Activated CD4-positive, alpha-beta memory T cell treated with anti-CD3 and anti-CD28 coated beads, Interleukin-2, amount 10 ng/mL, durations not matched to agents 7 days and 5 days (primary cell): Measurements from ENCODE around the gene KMT5C. TPM values are rescaled to one million over a fixed set of nuclear protein-coding genes. Genes with fewer than 3 reads are reported as not detected.

Experiments used
- CTCF ChIA-PET: fragments of 350-600 bp; sonication (Branson Sonifier 250); formaldehyde crosslinking; loops from one replicate; lab custom pipeline; 2021; ENCODE audit warnings: antibody characterized with exemption, inconsistent platforms; lab: Charles Lee
- POLR2A ChIA-PET: fragments of 350-600 bp; sonication (Branson Sonifier 250); formaldehyde crosslinking; loops from one replicate; lab custom pipeline; 2021; ENCODE audit warnings: antibody characterized with exemption; lab: Charles Lee
- DNase-seq: peaks from one replicate; pipeline ENCODE4 v3.0.0-alpha.2; 2020
- H3K27ac Mint-ChIP-seq: one replicate; pipeline ENCODE4 v1.8.0; 2021; ENCODE audit warnings: mild to moderate bottlenecking, mixed read lengths
- H3K27me3 Mint-ChIP-seq: one replicate; pipeline ENCODE4 v1.8.0; 2021; ENCODE audit warnings: mixed read lengths
- H3K36me3 Mint-ChIP-seq: one replicate; pipeline ENCODE4 v1.8.0; 2021; ENCODE audit warnings: low read depth, mixed read lengths
- H3K4me1 Mint-ChIP-seq: one replicate; pipeline ENCODE4 v1.8.0; 2021; ENCODE audit warnings: mixed read lengths
- H3K4me3 Mint-ChIP-seq: one replicate; pipeline ENCODE4 v1.8.0; 2021; ENCODE audit warnings: mild to moderate bottlenecking, mixed read lengths
- H3K9me3 Mint-ChIP-seq: one replicate; pipeline ENCODE4 v1.8.0; 2021; ENCODE audit warnings: mixed read lengths
- total RNA-seq, 2 experiments: library from RNA; stranded (reverse); gene quantifications; one replicate each; pipeline ENCODE4 v1.2.3, GENCODE V29; 2021

The KMT5C gene
- total RNA-seq, 2 experiments from 2014 or later = 27.2 to 28.9 TPM

DNA sequence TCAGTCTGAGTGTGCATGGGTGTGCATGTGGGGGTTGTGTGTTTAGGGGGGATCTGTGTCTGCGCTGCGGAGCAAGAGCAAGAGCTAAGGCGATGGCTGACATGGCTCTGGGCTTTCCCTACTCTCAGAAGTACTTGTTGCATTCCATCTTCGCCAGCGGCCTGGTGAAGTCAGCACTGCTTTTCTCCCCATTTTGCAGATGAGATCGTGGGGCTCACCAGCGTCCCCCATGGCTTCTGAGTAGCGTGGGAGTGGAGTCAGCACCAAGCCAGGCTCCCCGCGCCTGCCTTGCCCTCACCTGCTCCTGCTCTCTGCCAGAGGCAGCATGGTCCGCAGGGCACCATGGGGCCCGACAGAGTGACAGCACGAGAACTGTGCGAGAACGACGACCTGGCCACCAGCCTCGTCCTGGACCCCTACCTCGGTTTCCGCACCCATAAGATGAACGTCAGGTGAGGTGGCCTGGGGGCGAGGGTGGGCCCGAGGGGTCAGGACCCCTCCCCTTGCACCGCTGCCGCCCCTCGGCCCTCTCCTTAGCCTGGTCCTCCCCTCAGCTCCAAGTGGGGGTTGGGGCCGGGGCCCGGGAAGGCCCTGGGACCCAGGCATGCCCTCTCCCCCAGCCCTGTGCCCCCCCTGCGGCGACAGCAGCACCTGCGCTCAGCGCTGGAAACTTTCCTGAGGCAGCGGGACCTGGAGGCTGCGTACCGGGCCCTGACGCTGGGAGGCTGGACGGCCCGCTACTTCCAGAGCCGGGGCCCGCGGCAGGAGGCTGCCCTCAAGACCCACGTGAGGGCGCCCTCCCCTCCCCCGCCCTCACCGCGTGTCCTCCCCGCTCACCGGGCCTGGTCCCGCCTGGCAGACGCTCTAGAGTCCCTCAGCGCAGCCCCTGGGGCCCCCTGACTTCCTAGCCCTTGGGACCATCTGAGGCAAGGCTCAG lies 2.2 kb downstream of the KMT5C start:
- POLR2A ChIA-PET = no interaction called here

DNA sequence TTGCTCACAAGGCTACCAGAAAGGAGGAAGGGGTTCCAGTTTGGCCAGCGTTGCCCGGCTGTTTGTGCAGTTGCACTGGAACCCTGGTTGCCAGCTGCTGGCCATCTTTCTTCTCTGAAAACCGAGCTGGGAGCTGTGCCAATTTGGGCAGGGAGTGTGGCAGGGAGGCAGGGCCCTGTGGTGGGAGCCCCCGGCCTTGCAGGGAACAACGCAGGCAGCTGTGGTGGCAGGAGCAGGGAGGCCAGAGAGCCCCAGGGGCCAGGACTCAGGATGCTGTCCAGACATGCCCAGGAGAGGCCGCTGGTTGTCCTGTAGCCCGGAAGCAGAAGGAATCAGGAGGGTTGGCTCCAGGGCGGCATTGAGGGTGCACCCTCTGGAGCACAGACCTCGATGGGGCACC lies 4.8 kb downstream of the KMT5C start:
- Mint-ChIP-seq H3K4me1 (peaks cover 12% of the 10 kb centered on the region), H3K9me3 (no peaks in the 10 kb centered on the region), H3K27ac (no peak overlapping the region), H3K27me3 (no peaks in the 10 kb centered on the region), H3K36me3 (peaks cover 8% of the 10 kb centered on the region), H3K4me3 (no peak overlapping the region)
- DNase-seq = no peak
- CTCF ChIA-PET = no interaction called here
- POLR2A ChIA-PET = no interaction called here

More for the DNA sequence above, 2.2 kb downstream of the KMT5C start:
- Mint-ChIP-seq H3K9me3 (no peaks in the 10 kb centered on the region), H3K4me1 (peaks cover 19% of the 10 kb centered on the region), H3K4me3 (peak overlapping the region; percentile 69), H3K27ac (peak overlapping the region; percentile 52), H3K27me3 (peaks cover 4% of the 10 kb centered on the region), H3K36me3 (peaks cover 6% of the 10 kb centered on the region)
- DNase-seq = no peak
- CTCF ChIA-PET = interaction anchor here (1.3 kb wide), 1 partner anchor 40 kb away, joined by 5 read pairs; no protein-coding TSS in a partner anchor

DNA sequence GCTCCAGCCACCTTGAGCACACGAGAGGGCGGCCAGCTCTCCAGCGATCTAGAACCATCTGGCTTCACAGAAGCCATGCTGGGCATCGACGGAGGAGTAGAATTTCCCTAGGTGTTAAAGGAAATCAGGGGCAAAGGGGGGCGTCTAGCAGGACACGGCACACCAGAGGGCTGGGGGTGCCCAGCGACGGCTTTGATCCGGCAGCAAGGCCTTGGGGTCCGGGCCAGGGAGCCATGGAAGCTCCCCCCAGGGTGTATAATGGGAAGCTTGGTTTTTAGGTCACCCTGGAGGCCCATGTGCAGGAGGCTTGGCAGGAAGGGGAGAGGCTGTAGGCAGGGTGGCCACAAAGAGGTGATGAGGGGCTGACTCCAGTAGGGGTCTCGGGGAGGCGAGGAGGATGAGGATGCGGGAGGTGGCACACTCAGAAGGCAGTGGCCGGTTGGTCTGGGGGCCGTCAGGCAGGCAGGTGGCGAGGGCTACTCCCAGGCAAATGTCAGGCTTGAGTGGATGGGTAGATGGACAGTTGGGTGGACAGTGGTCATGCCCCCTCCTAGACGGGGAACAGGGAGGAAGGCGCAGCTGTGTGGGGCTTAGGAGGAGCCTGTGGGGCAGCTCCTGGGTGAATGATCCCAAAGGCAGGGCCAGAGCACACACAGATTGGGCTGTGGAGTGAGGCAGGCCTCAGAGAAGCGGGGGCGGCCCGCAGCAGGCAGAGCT lies 5.6 kb downstream of the KMT5C start:
- H3K9me3 Mint-ChIP-seq = no peaks in the 10 kb centered on the region
- POLR2A ChIA-PET = interaction anchor here (1.1 kb wide), 1 partner anchor 63 kb away, joined by 3 read pairs; the partner anchor contains the start of gene UBE2S
- peaks cover 10% of the 10 kb centered on the region for H3K4me1 Mint-ChIP-seq
- no peak overlapping the region for H3K4me3 Mint-ChIP-seq
- H3K27me3 Mint-ChIP-seq = no peaks in the 10 kb centered on the region
- DNase-seq = no peak
- H3K27ac Mint-ChIP-seq = no peak overlapping the region
- peaks cover 8% of the 10 kb centered on the region for H3K36me3 Mint-ChIP-seq
- CTCF ChIA-PET = no interaction called here

DNA sequence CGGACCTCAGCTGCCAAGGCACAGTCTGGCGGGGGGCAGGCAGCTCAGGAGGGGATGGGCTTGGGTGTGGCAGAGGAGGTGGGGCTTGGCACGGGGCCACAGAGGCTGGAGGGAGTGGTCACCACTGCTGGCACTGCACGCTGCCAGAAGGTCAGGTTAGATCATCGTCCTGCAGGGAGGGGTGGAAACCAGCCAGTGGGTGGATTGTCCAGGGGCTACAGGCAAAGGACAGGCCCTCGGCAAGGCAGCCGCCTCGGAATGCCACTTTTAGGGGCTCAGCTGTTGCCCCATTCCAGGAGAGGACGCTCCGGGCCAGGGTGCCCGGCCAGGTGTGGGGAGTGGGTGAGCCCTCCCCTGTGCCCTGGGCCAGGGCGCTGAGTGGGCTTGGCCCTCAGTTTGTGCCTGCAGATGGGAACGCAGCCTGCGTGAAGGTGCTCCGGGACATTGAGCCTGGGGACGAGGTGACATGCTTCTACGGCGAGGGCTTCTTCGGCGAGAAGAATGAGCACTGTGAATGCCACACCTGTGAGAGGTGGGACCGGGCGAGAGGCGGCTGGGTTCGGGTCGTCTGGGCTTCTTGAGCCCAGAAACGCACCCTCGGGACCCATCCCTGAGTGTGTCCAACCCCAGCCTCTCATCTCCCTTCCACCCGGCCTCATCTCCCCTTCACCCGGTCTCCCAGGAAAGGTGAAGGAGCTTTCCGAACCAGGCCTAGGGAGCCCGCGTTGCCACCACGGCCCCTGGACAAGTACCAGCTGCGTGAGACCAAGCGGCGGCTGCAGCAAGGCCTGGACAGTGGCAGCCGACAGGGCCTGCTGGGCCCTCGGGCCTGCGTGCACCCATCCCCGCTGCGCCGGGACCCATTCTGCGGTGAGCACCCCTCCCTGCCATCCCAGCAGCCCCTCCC lies 6.4 kb downstream of the KMT5C start:
- CTCF ChIA-PET = no interaction called here
- peaks cover 2% of the 10 kb centered on the region for H3K27me3 Mint-ChIP-seq
- no peaks in the 10 kb centered on the region for H3K9me3 Mint-ChIP-seq
- peaks cover 10% of the 10 kb centered on the region for H3K4me1 Mint-ChIP-seq
- H3K36me3 Mint-ChIP-seq = peaks cover 8% of the 10 kb centered on the region
- H3K4me3 Mint-ChIP-seq = no peak overlapping the region
- H3K27ac Mint-ChIP-seq = no peak overlapping the region
- POLR2A ChIA-PET = interaction anchor here (1.1 kb wide), 1 partner anchor 62 kb away, joined by 3 read pairs; the partner anchor contains the start of gene UBE2S
- DNase-seq = no peak

DNA sequence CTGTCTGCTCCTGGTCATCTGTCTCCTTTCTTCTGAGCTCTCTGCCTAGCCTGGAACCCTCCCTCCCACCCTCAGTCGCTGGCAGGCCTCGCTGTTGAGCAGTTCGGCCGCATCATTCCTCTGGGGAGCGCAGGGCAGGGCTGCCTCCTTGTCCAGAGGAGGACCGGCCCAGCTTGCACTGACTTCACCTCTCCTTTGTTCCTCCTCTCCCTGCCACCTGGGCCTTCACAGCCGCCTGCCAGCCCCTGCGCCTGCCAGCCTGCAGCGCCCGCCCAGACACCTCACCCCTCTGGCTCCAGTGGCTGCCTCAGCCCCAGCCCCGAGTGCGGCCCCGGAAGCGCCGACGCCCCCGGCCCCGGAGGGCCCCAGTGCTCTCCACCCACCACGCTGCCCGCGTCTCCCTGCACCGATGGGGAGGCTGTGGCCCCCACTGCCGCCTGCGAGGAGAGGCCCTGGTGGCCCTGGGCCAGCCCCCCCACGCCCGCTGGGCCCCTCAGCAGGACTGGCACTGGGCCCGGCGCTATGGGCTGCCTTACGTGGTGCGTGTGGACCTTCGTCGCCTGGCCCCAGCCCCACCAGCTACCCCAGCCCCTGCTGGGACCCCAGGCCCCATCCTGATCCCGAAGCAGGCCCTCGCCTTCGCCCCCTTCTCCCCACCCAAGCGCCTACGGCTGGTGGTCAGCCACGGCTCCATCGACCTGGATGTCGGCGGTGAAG lies 7.2 kb downstream of the KMT5C start:
- Mint-ChIP-seq H3K4me3 (no peak overlapping the region), H3K27me3 (peaks cover 10% of the 10 kb centered on the region), H3K36me3 (peaks cover 6% of the 10 kb centered on the region), H3K9me3 (no peaks in the 10 kb centered on the region), H3K27ac (no peak overlapping the region), H3K4me1 (peaks cover 13% of the 10 kb centered on the region)
- POLR2A ChIA-PET = interaction anchor here (3.7 kb wide), 1 partner anchor 8 kb away, joined by 25 read pairs; the partner anchor contains the start of gene KMT5C
- no peak for DNase-seq
- CTCF ChIA-PET = no interaction called here

DNA sequence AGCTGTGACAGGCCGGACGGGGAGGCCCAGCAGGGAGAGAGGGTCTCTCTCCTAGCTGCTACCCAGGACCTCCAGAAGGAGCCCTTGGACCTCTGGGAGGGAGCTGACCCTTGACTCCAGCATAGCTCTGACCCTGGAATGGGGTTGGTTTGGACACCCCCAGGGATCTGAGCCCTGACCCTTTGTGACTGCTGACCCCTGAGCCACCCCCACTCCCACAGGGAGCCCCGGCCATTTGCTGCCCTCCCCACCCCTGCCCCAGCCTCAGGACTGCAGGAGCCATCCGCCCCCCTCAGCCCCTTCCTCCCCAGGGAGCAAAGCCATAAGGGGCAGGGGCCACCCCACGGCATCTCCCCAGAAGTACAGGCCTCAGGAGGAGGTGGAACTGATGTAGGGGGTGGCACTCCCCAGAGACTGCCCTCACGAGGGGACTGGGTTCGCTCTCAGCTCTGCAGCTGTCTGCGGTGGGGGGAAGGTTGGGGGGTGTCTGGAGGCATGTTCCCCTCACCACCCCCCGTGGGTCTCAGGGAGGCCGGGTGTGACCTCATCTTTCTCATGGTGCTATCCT lies 7.8 kb downstream of the KMT5C start:
- H3K36me3 Mint-ChIP-seq = peaks cover 6% of the 10 kb centered on the region
- H3K4me1 Mint-ChIP-seq = peaks cover 20% of the 10 kb centered on the region
- peaks cover 15% of the 10 kb centered on the region for H3K27me3 Mint-ChIP-seq
- H3K27ac Mint-ChIP-seq = no peak overlapping the region
- ChIA-PET CTCF (no interaction called here), POLR2A (interaction anchor here (3.7 kb wide), 1 partner anchor 9 kb away, joined by 25 read pairs; the partner anchor contains the start of gene KMT5C)
- H3K4me3 Mint-ChIP-seq = no peak overlapping the region
- no peaks in the 10 kb centered on the region for H3K9me3 Mint-ChIP-seq
- no peak for DNase-seq

DNA sequence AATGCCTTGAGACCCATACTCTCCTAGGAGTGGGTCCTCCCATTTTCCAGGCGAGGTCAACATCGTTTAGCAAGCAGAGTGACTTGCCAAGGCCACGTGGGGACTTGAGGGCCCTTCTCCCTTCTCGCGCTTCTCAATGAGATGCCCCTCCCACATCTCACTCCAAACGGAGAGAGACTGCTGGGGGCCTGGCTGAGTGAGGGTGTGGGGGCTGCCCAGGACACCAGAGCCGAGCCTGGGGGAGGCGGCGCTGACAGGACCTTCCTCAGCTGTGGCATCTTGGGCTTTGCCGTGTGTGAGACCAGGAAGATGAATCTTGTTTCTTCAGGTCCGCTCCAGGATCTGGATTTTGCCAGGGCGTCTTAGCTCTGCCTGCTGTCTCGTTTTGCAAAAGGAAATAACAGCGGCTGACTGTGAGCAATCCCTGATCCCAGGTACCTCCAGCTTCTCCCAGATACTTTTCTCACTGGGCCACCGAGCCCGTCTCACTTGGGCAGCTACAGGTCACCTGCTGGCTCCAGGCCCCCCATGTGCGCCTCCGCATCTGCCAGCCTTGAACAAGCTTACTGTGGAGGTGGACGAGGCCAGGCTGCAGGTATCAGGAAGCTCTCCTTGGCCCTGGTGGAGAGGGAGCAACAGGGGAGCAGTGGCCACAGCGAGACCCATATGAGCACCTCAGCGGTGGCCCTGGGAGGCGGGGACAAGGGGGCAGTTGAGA lies 8.8 kb downstream of the KMT5C start:
- ChIA-PET CTCF (no interaction called here), POLR2A (interaction anchor here (0.9 to 3.7 kb wide), 2 partner anchors 9 to 16 kb away, joined by 3 to 25 read pairs; partner anchors contain the start of gene KMT5C)

DNA sequence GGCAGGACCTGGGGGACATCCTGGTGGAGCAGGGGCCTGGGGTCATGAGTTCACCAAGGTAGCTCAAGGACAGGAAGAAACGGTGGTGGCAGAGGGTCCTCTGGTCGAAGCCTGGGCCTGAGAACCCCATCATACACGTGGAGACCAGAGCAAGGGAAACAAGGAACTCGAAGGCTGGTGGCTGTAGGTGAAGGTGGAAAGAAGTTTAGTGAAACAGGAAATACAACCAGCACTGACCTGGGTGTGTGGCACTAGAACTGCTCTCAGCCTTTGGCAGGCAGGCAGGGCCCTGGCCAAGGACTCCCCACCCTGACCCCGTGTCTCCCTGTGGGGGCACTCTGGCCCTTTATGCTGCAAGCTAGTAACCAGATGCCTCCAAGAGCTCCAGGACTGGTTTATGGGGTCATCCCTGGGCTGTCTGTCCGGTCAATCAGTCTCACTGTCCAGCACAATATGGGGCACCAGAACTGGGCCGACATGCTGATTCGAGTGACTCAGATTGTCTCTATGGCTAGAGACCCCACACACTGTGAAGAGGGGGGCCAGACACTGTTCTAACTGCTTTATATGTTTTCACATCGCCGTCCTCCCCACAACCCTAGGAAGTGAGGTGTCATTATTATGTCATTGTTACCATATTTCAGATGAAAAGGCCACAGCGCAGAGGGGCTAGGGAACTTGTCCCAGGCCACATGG lies 11.1 kb downstream of the KMT5C start:
- peaks cover 3% of the 10 kb centered on the region for H3K36me3 Mint-ChIP-seq
- peaks cover 34% of the 10 kb centered on the region for H3K4me1 Mint-ChIP-seq
- H3K27me3 Mint-ChIP-seq = peaks cover 38% of the 10 kb centered on the region
- no peak for DNase-seq
- H3K9me3 Mint-ChIP-seq = no peaks in the 10 kb centered on the region
- ChIA-PET CTCF (interaction anchor here (1.0 kb wide), 1 partner anchor 50 kb away, joined by 5 read pairs; no protein-coding TSS in a partner anchor), POLR2A (interaction anchor here (1.0 to 3.7 kb wide), 3 partner anchors 12 to 21 kb away, joined by 3 to 25 read pairs (median 4); partner anchors contain the start of gene KMT5C)
- peak overlapping the region; percentile 30 for H3K27ac Mint-ChIP-seq
- no peak overlapping the region for H3K4me3 Mint-ChIP-seq

More for the DNA sequence above, 8.8 kb downstream of the KMT5C start:
- Mint-ChIP-seq H3K27ac (no peak overlapping the region), H3K36me3 (peaks cover 3% of the 10 kb centered on the region), H3K27me3 (peaks cover 24% of the 10 kb centered on the region), H3K4me3 (no peak overlapping the region), H3K9me3 (no peaks in the 10 kb centered on the region), H3K4me1 (peaks cover 29% of the 10 kb centered on the region)
- DNase-seq = no peak

DNA sequence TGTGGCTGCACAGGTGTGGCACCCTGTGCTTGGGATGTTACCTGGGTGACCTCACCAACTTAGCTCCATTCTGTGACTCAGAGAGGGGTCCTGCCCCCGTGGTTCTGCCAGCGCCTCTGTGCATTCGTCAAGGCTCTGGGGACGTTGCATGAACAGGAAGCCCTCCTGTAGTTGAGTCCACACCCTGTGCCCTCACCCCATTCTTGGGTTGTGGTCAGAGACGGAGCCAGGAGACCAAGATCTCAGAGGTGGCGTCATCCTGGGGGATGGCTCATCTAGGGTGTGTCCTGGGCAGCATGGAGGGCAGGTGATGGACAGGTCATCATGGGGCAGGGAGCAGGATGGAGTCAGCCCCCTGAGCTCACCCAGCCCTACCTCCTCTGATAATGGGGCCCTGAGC lies 12.4 kb downstream of the KMT5C start:
- Mint-ChIP-seq H3K9me3 (no peaks in the 10 kb centered on the region), H3K36me3 (peaks cover 3% of the 10 kb centered on the region), H3K4me3 (no peak overlapping the region), H3K27ac (peak overlapping the region; percentile 26), H3K4me1 (peaks cover 34% of the 10 kb centered on the region), H3K27me3 (peaks cover 41% of the 10 kb centered on the region)
- ChIA-PET CTCF (interaction anchor here (0.8 kb wide), 1 partner anchor 50 kb away, joined by 5 read pairs; no protein-coding TSS in a partner anchor), POLR2A (interaction anchor here (0.9 to 2.5 kb wide), 2 partner anchors 13 to 92 kb away, joined by 3 to 13 read pairs; partner anchors contain the start of gene KMT5C)
- peak; percentile 45 for DNase-seq

DNA sequence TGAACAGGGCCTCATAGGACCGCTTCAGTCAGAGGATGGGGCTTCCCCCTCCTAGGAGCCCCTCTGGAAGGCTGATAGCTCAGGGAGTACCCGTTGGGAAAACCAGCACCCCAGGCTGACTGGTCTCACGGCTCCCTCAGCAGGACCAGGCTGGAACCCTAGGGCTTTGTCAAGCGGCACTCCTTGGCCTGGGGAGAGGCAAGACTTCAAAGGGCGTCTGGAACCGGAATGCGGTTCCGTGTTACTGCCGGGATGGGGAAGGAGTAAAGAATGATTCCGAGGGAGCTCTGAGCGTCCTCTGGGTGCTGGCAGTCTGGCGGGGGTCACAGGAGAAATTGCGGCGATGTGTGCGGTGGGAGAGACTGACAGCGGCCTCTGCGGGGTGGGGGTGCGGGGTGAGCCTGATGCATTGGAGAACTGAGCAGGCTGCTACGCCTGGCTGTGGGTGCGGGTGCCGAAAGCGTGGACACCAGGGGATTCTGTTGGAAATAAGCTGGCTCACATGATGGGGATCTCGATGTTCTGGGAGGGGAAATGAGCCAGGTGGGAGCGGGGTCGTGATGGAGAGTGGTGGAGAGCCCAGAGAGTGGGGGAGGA lies 13.0 kb downstream of the KMT5C start:
- Mint-ChIP-seq H3K4me3 (peak overlapping the region; percentile 33), H3K9me3 (no peaks in the 10 kb centered on the region), H3K27me3 (peaks cover 46% of the 10 kb centered on the region), H3K4me1 (peaks cover 34% of the 10 kb centered on the region), H3K27ac (no peak overlapping the region), H3K36me3 (peaks cover 3% of the 10 kb centered on the region)
- CTCF ChIA-PET = interaction anchor here (0.8 kb wide), 1 partner anchor 51 kb away, joined by 5 read pairs; no protein-coding TSS in a partner anchor
- no peak for DNase-seq
- POLR2A ChIA-PET = interaction anchor here (0.9 to 2.5 kb wide), 4 partner anchors 14 to 235 kb away, joined by 3 to 13 read pairs (median 3); partner anchors contain the start of genes KMT5C and UBE2S
